GM19328 (cell line): ENCODE data around the gene MYD88.
A peak's percentile ranks its signal among the peaks of the same experiment; 100 is the strongest.

Experiments used
- ATAC-seq: cut with Tn5 transposase; IDR thresholded peaks from one replicate; pipeline ENCODE4 v1.9.1; 2021; ENCODE audit warnings: mild to moderate bottlenecking, moderate library complexity; ENCODE audit not compliant: unreplicated experiment

Gene MYD88

DNA sequence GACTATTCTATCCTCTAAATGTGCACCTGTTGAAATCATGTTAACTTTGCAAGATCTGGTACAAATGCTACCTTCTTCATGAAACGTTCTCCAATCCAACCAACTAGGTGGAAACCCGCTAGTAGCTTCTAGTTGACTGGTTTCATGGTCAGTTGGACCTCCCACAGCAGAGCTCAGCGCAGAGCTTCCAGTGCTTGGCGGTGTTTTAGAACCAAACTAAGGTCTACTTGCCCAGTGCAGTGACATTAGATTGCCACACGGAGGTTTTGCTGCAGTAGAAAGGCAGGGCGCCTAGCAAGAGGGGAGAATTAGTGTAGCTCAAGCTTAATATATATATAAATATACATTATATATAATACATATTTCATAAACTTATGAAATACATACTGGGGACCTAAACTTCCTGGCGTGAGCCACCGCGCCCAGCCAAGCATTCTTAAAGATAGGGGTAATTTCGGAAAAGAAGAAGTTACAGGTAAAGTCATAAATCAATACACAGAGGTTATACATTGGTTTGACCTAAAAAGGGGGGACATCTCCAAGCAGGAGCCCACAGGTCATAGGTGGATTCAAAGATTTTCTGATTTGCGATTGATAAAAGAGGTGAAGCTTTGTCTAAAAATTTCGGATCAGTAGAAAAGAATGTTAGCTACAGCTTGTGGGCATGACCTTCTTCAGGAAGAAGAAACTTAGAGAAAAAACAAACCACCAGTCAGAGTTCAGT is 24.8 kb downstream of the MYD88 start:
- ATAC-seq, result no peak

GRCh38 chr3:38163841-38164642 is 25.6 kb downstream of the MYD88 start:
- no peak for ATAC-seq

DNA sequence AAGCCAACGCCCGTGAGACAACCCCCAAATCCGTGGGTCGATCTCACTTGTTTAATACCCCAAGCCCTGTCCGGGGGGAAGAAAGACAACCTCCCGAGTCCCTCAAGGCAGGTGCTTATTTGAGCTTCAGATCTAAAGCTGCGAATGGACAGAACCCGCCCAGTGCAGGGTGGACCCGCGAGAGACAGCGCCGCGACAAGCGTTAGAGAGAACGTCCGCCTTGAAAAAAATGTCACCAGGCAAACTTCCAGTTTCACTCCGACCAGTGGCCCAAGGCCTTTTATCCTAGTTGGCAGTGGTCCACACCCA is 26.1 kb downstream of the MYD88 start:
- ATAC-seq, result peak; percentile 13

DNA sequence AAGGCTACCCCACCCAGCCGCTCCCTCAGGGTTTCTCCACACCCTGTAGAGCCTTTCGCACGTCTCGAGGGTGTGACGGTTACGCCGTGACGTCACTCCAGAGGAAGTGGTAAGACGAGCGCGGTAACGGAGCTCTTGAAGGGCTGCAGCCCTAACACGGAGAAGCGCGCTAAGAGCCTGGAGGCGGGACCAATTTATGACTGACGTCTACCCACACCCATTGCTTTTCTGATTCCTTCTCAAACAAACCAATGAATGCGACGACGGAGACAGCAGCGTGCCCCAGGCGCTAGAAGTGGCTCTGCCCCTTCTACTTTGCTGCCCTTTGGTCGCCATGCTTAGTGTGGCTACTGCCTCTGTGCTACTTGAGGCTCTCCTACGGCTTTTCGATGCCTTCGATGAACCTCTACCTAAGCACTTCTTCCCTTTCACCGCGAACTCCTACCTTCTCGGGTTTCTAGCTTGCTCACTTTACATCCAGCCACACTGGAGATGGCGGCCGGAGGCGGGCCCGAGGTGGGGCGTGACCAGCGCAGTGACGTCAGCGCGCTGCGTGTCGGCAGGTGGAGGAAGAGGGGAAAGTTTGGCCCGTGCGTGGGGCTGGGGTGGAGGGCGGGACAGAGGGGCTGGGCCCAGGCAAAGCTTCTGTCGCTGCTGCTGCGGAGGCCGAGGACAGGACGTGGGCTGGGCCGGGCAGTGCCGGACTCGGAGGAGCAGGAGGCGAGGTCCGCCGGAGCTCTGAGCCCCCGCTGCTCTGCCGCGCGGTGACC is 26.7 kb downstream of the MYD88 start, which contains the start of gene OXSR1:
OXSR1 (plus strand) TSS at position 586 of the 770 bp plus-strand sequence. CDS start 340 bp downstream, outside the sequence.
- peak; percentile 93 for ATAC-seq

DNA sequence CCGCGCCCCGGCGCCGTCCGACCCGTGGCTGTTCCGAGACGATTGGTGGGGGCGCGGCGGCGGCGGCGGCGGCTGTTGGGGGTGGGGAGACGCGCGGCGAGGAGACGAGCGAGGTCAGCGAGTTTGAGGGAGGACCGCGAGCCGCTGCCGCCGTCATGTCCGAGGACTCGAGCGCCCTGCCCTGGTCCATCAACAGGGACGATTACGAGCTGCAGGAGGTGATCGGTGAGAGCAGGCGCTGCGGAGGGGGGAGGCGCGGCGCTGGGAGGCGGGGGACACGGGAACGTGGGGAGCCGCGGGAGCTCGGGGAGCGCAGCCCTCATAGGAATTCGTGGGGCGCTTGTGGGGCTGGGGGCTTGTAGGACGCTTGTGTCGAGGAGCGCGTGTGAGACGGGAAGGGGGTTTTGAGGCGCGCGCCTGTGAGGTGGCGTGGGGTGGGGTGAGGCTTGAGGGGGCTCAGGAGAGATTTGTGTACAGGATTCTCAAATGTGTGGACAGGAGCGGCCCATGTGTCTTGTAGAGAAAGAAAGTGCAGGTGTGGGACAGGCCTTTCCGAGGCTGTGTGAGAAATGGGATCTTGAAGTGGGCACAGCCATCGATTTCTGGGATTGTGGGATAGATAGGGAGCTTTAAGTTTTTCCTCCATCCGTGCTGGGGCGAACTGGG is 27.4 kb downstream of the MYD88 start:
- no peak for ATAC-seq

GRCh38 chr3:38167591-38167990 is 29.1 kb downstream of the MYD88 start:
- no peak for ATAC-seq

- no peak for ATAC-seq
Observed at GRCh38 chr3:38168151-38169026, 29.9 kb downstream of the MYD88 start.

DNA sequence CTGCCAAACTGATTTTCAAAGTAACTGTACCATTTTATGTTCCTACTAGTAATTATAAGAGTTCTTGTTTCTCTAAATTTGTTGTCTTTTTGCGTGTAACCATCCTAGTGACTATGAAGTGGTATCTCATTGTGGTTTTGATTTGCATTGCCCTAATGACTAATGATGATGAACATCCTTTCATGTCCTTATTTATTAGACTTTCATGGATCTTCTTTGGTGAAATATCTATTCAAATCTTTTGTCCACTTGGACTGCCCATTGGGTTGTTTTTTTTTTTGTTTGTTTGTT is 30.5 kb downstream of the MYD88 start:
- ATAC-seq, result no peak

GRCh38 chr3:38170722-38171121 is 32.3 kb downstream of the MYD88 start:
- ATAC-seq, result no peak

DNA sequence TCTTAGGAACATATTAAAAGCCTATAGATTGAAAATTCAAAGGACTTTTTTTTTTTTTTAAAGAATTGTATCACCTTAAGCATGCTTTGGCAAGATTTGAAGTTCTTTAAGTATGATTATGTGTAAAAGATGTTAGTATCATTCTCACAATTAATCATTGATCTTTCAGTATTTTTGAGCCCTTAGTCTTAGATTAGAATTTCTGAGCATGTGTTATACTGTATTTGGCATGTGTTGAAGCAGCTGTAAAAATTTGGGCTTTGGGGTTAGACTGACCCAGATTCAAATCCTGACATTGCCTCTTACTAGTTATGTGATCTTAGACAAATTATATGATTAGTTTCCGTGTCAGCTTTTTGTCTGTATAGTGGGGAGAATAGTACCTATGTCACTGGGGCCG is 33.2 kb downstream of the MYD88 start:
- no peak for ATAC-seq

DNA sequence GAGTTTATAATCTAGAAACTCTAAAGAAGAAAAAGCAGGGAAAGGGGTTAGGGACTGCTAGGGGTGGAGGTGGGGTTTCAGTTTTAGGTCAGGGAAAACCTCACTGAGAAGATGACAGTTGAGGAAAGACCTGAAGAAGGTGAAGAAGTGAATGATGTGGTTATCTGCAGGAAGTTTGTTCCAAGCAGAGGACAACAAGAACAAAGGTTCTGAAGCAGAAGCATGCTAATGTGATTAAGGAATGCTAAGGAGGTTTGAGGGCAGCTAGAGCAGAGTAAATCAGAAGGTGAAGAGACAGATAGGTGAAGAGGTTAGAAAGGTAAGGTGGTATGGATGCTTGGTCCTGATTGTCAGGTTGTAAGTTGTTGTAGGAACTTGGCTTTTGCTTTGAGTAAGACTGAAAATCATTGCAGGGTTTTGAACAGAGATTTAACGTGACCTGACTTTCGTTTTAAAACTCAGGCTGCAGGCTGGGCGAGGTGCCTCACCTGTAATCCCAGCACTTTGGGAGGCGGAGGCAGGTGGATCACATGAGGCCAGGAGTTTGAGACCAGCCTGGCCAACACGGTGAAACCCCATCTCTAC is 35.5 kb downstream of the MYD88 start:
- no peak for ATAC-seq

DNA sequence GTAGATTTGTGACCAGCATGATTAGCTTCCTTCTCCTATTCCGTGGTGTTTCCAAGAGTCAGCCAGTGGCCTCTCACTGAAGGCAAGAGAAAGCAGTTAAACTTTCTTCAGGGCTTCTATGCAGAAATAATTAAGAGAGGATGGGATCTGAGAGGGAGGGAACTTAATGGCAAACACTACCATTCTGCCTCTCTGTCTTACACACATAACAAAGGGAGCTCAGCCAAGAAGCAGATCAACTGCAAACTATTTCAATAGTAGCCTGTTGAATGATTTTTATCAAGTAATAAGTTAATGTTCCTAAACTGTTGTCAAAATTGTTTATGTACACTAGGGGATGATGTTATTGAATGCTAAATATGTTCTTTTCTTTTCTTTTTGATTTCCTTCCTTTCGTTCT is 38.7 kb downstream of the MYD88 start:
- ATAC-seq, result no peak

DNA sequence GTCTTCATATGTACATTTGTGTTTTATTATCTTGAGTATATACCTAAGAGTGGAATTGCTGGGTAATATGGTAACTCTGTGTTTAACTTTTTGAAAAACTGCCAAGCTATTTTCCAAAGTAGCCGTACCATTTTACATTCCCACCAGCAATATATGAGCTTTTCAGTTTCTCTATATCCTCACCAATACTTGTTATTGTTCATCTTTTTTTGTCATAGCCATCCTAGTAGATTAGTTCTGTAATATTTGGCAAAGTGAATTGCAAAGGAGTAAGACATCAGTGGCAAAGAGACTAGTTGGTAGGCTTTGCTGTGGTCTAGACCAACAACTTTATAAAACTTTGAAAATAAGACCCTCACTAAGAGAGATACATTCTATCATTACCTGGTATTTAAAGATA is 48.3 kb downstream of the MYD88 start:
- no peak for ATAC-seq

GRCh38 chr3:38190481-38190881 is 52.0 kb downstream of the MYD88 start:
- ATAC-seq, result no peak
